ENCODE results near the gene HDAC4.

DNA sequence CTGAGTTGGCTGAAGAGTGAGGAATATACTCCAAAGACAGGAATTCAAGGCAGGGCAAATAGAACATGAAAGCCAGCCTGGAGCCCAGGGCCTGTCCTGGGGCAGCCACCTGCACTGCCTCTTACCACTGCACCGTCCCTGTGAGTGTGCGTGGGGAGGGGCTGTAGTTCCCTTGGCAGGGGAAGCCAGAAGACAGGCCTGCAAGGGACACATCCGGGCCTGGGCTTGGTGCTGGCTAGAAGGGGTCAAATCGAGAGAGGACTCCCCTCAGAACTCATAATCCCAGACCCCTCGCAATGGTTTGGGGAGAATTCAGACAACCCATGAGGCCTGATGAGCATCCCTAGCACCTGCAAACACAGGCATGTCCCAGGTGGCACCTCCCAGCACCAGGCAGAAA lies 87.0 kb downstream of the HDAC4 start:
- TF ChIP-seq EZH2 (IDR thresholded peaks at IDR 0.05; ENCODE audit: borderline replicate concordance, low read length), result no peak
- TF ChIP-seq, protein P1, sequence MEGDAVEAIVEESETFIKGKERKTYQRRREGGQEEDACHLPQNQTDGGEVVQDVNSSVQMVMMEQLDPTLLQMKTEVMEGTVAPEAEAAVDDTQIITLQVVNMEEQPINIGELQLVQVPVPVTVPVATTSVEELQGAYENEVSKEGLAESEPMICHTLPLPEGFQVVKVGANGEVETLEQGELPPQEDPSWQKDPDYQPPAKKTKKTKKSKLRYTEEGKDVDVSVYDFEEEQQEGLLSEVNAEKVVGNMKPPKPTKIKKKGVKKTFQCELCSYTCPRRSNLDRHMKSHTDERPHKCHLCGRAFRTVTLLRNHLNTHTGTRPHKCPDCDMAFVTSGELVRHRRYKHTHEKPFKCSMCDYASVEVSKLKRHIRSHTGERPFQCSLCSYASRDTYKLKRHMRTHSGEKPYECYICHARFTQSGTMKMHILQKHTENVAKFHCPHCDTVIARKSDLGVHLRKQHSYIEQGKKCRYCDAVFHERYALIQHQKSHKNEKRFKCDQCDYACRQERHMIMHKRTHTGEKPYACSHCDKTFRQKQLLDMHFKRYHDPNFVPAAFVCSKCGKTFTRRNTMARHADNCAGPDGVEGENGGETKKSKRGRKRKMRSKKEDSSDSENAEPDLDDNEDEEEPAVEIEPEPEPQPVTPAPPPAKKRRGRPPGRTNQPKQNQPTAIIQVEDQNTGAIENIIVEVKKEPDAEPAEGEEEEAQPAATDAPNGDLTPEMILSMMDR (IDR thresholded peaks at IDR 0.05; ENCODE audit: low read length), result no peak
